Measurements from ENCODE around the gene SCN1A.

SCN1A gene

DNA sequence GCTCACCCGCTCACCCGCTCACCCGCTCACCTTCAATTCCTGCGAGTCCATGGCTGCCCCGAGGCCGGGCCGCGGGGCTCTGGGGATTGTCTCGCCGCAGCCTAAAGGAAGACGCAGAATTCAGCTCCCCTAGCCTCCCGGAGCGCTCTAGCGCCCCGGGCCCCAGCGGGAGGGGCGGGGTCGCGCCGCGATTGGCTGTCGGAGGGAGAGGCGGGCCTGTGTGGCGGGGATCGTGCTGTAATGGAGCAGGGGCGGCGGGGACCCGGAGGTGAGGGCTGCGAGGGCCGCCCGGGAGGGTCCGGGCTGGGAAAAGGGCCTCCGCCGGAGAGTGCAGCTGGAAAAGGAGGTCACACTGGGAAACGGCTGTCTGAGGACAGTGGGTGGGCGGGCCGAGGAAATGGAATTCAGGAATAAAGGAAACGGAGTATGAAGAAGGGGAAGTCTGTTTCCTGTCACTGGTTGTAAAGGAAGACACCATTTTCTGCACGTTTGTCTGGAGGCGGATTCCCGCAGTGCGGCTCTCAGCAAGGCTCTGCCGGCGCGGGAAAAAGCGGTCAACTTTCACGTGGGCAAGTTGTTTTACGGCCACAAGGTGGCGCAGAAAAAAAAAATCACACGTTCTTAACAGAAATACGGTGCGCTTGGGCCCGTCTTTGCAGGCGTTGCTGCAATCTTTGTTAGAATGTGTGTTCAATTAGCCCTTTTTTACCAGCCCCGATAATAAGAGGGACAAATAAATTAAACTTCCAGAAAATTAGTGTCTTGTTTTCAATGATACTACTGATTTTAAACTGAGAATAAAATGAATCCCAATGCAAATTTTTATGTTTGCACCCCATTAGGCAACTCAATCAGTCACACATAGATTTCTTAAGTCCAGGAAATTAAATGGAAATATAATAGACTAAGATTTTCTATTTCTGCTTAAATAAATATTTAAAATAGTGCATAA, 173.9 kb downstream of the SCN1A start, which contains the start of gene TTC21B:
Gene TTC21B (minus strand): TSS at position 122 of the 952 bp plus-strand sequence. CDS start 71 bp downstream, at position 51.
- no peaks in the 10 kb centered on the region for H3K4me1 ChIP-seq (ENCODE audit: control insufficient read depth, insufficient read depth, low read length)
- no peaks in the 10 kb centered on the region for H3K36me3 ChIP-seq (ENCODE audit: control insufficient read depth in 2 of 2, insufficient read depth in 2 of 2, low read length in 2 of 2)

DNA sequence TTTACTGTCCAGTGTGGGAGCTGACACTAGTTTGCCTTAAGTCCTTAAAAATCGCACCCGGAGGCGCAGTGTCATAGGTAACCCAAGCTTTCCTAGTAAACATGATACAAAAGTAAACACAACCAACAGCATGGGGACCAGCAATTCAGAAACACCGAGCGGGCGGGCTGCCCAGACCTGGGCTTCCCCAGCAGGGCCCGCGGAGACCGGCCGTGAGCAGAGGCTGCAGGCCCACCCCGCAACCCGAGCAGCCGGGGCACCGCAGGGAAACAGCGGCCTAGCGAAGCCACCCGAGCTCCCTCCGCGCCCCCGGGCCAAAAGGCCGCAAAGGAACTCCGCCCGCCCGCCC, 174.5 kb downstream of the SCN1A start:
- Histone ChIP-seq H3K9me3 (ENCODE audit: control insufficient read depth in 2 of 2, low read length in 2 of 2) (no peaks in the 10 kb centered on the region), H3K27me3 (ENCODE audit: control insufficient read depth in 1 of 2, insufficient read depth in 2 of 2, low read length in 2 of 2) (no peaks in the 10 kb centered on the region), H3K4me3 (ENCODE audit: low read length in 2 of 2) (peak overlapping the region; percentile 81 to 88), H3K9ac (ENCODE audit: low read length in 2 of 2) (peak overlapping the region; percentile 75 to 79), H3K4me1 (ENCODE audit: control insufficient read depth, insufficient read depth, low read length) (no peaks in the 10 kb centered on the region), H3K36me3 (ENCODE audit: control insufficient read depth in 2 of 2, insufficient read depth in 2 of 2, low read length in 2 of 2) (no peaks in the 10 kb centered on the region), H3K27ac (ENCODE audit: low read length) (peak overlapping the region; percentile 59)

More for the DNA sequence above, 173.9 kb downstream of the SCN1A start, which contains the start of gene TTC21B:
- H3K9me3 ChIP-seq (ENCODE audit: control insufficient read depth in 2 of 2, low read length in 2 of 2): no peaks in the 10 kb centered on the region
- peak within 1 kb of the TSS; percentile 59 for H3K27ac ChIP-seq (ENCODE audit: low read length)
- peak within 1 kb of the TSS; percentile 81 to 88 for H3K4me3 ChIP-seq (ENCODE audit: low read length in 2 of 2)
- H3K27me3 ChIP-seq (ENCODE audit: control insufficient read depth in 1 of 2, insufficient read depth in 2 of 2, low read length in 2 of 2): no peaks in the 10 kb centered on the region
- H3K9ac ChIP-seq (ENCODE audit: low read length in 2 of 2): peak within 1 kb of the TSS; percentile 75 to 79

DNA sequence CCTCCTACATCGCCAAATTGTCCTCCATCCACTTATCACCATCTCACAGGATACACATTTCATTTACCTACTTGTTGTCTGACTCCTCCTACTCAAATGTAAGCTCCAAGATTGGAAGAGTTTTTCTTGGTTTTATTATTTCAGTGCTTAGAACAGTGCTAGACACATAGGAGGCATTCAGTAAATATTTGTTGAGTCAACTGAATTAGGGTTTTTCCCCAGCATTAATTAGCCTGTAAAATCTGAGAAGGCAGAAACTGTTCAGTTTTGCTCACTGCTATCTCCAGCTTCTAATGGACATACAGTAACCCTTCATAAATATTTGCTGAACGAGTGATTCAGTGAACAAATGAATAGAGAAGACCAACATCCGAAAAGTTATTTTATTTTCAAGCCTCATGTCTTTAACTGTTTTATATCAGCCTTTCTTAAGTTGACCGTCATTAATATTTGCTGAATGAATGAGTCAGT, 175.0 kb downstream of the SCN1A start:
- peak overlapping the region; percentile 59 for H3K27ac ChIP-seq (ENCODE audit: low read length)
- H3K4me1 ChIP-seq (ENCODE audit: control insufficient read depth, insufficient read depth, low read length): no peaks in the 10 kb centered on the region
- H3K27me3 ChIP-seq (ENCODE audit: control insufficient read depth in 1 of 2, insufficient read depth in 2 of 2, low read length in 2 of 2): no peaks in the 10 kb centered on the region
- H3K4me3 ChIP-seq (ENCODE audit: low read length in 2 of 2): peak overlapping the region; percentile 81 to 88
- no peaks in the 10 kb centered on the region for H3K36me3 ChIP-seq (ENCODE audit: control insufficient read depth in 2 of 2, insufficient read depth in 2 of 2, low read length in 2 of 2)
- no peaks in the 10 kb centered on the region for H3K9me3 ChIP-seq (ENCODE audit: control insufficient read depth in 2 of 2, low read length in 2 of 2)
- H3K9ac ChIP-seq (ENCODE audit: low read length in 2 of 2): peak overlapping the region; percentile 75 to 79

DNA sequence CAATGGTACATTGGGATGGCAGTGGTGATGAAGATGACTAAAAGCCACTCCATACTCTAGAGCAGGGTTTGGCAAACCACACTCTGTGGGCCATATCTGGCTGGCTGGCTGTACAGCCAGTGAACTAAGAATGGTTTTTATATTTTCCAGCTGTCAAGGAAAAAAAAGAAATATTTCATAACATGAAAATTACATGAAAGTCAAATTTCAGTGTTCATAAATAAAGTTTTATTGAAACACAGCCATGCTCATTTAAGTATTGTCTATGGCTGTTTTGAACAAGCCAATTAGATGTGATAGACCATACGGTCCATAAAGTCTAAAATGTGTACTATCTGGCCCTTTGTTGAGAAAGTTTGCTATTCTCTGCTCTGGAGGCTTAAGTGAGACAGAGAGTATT, 175.7 kb downstream of the SCN1A start:
- no peak overlapping the region for H3K27ac ChIP-seq (ENCODE audit: low read length)
- no peak overlapping the region for H3K4me3 ChIP-seq (ENCODE audit: low read length in 2 of 2)
- H3K9ac ChIP-seq (ENCODE audit: low read length in 2 of 2): no peak overlapping the region
- no peaks in the 10 kb centered on the region for H3K9me3 ChIP-seq (ENCODE audit: control insufficient read depth in 2 of 2, low read length in 2 of 2)
- H3K4me1 ChIP-seq (ENCODE audit: control insufficient read depth, insufficient read depth, low read length): no peaks in the 10 kb centered on the region
- H3K36me3 ChIP-seq (ENCODE audit: control insufficient read depth in 2 of 2, insufficient read depth in 2 of 2, low read length in 2 of 2): no peaks in the 10 kb centered on the region
- no peaks in the 10 kb centered on the region for H3K27me3 ChIP-seq (ENCODE audit: control insufficient read depth in 1 of 2, insufficient read depth in 2 of 2, low read length in 2 of 2)

DNA sequence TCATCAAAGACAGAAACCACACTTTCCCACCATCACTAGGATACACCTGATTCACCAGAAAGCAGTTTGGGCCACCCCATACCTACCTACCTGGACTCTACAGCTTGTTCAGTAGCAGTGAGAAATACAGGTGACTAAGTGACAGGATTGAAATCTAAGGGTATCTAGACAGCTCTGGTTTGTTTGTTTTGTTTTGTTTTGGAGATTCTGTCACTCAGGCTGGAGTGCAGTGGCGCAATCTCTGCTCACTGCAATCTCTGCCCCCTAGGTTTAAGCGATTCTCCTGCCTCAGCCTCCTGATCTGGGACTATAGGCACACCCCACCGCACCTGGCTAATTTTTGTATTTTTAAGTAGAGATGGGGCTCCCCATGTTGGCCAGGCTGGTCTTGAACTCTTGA, 177.4 kb downstream of the SCN1A start:
- no peak overlapping the region for H3K9ac ChIP-seq (ENCODE audit: low read length in 2 of 2)
- H3K4me1 ChIP-seq (ENCODE audit: control insufficient read depth, insufficient read depth, low read length): no peaks in the 10 kb centered on the region

DNA sequence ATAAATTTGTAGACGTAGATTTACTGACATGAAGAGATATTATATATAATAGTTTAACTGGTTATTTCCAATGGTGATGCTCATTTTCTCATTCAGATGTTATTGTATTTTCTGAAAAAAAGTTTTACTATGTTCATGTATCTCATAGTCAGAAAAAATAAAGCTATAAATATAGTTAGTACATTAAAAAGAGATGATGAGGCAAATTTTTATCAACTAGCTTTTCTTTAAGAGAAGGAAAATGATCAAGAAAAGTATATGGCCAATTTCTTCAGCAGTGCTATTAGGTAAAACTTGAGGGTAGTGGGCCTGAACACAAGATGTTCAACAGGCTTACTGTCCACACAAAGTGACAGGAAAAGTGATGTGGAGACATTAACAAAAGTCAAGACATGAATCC, 186.0 kb downstream of the SCN1A start:
- no peak overlapping the region for H3K9ac ChIP-seq (ENCODE audit: low read length in 2 of 2)
- H3K27ac ChIP-seq (ENCODE audit: low read length): no peak overlapping the region
- no peaks in the 10 kb centered on the region for H3K27me3 ChIP-seq (ENCODE audit: control insufficient read depth in 1 of 2, insufficient read depth in 2 of 2, low read length in 2 of 2)
- H3K36me3 ChIP-seq (ENCODE audit: control insufficient read depth in 2 of 2, insufficient read depth in 2 of 2, low read length in 2 of 2): peaks cover 12 to 27% of the 10 kb centered on the region in 2 donors
- H3K4me3 ChIP-seq (ENCODE audit: low read length in 2 of 2): no peak overlapping the region
- H3K9me3 ChIP-seq (ENCODE audit: control insufficient read depth in 2 of 2, low read length in 2 of 2): no peaks in the 10 kb centered on the region
- H3K4me1 ChIP-seq (ENCODE audit: control insufficient read depth, insufficient read depth, low read length): no peaks in the 10 kb centered on the region

More for the DNA sequence above, 177.4 kb downstream of the SCN1A start:
- no peaks in the 10 kb centered on the region for H3K27me3 ChIP-seq (ENCODE audit: control insufficient read depth in 1 of 2, insufficient read depth in 2 of 2, low read length in 2 of 2)
- H3K27ac ChIP-seq (ENCODE audit: low read length): no peak overlapping the region
- no peaks in the 10 kb centered on the region for H3K36me3 ChIP-seq (ENCODE audit: control insufficient read depth in 2 of 2, insufficient read depth in 2 of 2, low read length in 2 of 2)
- H3K9me3 ChIP-seq (ENCODE audit: control insufficient read depth in 2 of 2, low read length in 2 of 2): no peaks in the 10 kb centered on the region
- H3K4me3 ChIP-seq (ENCODE audit: low read length in 2 of 2): no peak overlapping the region

DNA sequence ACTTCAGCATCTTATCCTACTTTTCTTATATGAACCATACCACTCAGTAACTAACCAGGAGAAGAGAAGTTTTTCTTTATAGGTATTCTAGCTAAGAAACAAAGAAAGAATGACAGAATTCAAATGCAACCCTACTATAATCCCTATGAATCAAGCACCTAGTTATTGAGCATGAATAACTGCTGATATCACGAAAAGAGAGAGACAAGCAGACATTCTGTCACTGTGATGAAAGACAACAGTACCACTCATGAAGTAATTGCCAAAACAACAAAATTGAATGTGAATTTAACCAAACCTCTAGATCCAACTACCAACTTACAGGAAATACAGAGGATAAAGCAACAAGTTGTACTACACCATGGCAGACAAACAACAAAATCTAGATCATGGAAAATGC, 189.6 kb downstream of the SCN1A start:
- H3K36me3 ChIP-seq (ENCODE audit: control insufficient read depth in 2 of 2, insufficient read depth in 2 of 2, low read length in 2 of 2): peaks cover 12 to 29% of the 10 kb centered on the region in 2 donors
- no peak overlapping the region for H3K27ac ChIP-seq (ENCODE audit: low read length)
- no peaks in the 10 kb centered on the region for H3K4me1 ChIP-seq (ENCODE audit: control insufficient read depth, insufficient read depth, low read length)
- no peak overlapping the region for H3K9ac ChIP-seq (ENCODE audit: low read length in 2 of 2)
- no peaks in the 10 kb centered on the region for H3K9me3 ChIP-seq (ENCODE audit: control insufficient read depth in 2 of 2, low read length in 2 of 2)
- no peak overlapping the region for H3K4me3 ChIP-seq (ENCODE audit: low read length in 2 of 2)
- no peaks in the 10 kb centered on the region for H3K27me3 ChIP-seq (ENCODE audit: control insufficient read depth in 1 of 2, insufficient read depth in 2 of 2, low read length in 2 of 2)
